ENCODE results near the gene MPRIP.

MPRIP gene

DNA sequence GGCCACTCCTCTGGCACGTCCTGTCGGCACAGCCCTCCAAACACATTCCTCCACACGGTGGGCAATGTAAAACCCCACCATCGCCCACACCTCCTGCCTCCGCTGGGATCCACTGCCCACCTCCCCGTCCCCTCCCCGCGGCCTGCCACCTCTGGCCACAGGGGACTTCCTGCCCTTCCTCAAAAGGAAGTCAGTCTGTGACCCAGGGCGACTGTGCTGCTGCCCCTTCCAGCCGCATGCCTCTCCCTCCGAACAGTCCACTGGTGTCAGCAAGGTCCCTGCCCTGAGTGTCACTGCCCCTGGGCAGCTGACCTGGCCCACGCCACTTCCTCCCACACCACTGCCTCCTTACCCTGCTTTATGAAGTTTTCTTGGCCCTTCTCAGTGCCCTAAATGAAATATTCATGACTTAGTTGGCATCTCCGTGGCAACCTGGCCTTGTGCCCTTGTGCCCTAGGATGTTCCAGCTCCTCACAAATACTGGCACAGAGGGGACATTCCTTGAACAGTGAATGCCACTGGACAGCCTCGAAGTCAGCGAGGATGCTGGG is 161.9 kb downstream of the MPRIP start:
- peak in 47 of 58 donors; percentile 17 to 83 (median 47) for DNase-seq

DNA sequence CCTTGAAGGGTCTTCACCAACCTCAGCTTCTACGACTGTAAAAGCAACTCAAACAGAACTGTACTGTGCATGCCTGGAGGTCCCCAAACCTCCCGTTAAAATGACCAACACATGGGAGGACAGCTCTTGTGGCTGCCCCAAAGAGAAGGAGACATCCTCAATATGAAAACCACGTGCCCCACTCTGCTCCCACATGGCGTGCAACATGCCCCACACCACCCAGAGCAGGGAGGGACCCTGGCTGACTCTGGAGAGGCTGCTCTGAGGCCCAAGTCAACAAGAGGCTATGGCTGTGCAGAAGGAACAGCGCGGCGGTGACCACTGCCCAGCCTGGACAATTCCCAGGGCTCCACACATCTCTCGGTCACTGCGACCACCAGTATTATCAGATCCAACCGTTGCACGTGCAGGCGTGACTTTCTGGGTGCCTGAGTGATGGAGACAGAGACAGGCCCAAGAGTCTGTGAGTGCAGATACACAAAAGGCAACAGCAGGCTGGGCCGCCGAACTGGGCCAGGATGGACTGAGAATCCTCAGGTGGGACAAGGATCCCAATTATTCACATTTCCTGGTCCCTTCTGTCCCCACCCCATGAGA is 162.5 kb downstream of the MPRIP start:
- peak in 1 of 58 donors; percentile 20 for DNase-seq

DNA sequence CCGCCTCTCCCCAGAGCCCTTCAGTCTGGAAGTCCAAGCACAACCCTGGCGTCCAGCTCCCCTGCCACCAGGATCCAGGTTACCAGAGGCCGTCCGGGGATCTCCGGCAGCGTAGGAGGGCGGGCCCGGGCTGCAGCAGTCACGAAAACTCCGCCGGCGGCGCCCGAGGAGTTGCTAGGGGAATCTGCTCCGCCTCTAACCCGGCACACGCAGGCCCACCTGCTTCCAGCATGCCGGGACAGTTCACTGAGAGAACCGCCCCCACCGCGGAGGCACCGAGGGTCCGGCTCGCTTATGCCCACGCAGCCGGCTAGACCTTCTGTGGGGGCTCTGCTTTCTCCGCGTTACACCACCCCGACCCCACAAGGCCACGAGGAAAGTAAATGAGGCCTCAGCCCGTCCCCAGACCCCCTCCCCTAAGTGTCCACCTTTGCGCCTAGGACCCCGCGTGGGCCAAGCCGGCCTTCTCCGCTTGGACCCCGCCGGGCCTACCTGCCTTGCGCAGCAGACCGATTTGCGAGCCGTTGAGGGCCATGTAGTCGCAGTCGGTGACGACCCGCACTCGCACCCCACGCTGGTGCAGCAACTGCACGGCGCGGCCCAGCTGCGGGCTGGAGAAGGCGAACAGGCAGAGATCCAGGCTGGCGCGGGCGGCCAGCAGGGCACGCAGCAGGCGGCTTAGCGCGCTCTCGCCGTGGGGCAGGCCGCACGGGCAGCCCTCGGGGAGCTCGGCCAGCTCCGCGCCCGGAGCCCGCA is 163.3 kb downstream of the MPRIP start:
- DNase-seq = peak in 12 of 58 donors; percentile 14 to 69 (median 30)

DNA sequence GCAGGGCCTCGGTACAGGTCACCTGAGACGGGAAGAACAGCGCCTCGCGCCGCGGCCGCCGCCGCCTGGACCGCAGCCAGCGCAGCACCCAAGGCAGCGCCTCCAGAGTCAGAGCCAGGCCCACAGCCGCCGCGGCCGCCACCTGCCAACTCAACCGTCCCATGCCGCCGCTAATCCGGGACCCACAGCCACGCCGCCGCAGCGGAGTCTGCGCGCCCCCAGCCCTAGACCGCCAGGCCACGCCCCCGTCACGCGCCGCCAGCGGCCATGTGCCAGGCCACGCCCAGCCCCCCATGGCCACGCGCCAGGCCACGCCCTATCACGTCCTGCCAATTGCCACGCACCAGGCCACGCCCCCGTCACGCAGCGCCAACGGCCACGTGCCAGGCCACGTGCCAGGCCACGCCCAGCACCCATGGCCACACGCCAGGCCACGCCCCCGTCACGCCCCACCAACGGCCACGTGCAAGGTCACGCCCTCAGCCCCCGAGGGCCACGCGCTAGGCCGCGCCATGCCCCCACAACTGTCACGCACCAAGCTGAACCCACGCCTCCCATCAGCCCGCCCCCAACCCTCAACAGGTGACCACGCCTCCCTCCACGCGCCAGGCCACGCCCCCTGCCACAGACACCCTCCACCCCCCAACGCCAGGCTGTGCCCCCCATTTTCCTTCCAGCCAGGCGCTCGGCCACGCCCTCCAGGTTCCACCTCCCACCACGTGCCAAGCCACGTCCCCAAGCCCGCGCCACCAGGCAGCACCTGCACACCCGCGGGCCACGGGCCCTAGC is 164.1 kb downstream of the MPRIP start, which contains the start of gene PLD6:
TSS of gene PLD6 (minus strand) at position 210 of the 789 bp plus-strand sequence. CDS start at position 163, 47 bp downstream.
- DNase-seq = peak in 49 of 58 donors; percentile 19 to 94 (median 55)

DNA sequence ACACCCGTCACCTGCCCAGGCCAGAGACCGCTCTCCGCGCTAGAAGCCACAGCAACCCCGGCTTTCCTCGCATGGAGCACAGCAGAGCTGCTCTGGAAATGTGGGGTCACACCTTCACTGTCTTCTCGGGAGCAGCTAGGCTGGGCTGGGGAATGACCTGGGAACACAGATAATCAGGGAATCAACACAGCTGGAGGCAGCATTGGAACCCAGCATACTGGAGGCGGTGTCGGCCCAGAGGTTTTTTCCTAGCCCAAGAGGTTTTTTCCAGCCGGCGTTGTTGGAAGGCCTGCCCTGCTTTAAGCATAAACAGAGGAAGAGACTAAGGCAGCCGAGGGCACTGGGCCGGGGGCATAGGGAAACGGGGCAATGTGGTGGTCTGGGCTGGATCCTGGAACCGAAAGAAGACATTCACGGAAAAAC is 164.7 kb downstream of the MPRIP start:
- DNase-seq = peak in 1 of 58 donors; percentile 56

DNA sequence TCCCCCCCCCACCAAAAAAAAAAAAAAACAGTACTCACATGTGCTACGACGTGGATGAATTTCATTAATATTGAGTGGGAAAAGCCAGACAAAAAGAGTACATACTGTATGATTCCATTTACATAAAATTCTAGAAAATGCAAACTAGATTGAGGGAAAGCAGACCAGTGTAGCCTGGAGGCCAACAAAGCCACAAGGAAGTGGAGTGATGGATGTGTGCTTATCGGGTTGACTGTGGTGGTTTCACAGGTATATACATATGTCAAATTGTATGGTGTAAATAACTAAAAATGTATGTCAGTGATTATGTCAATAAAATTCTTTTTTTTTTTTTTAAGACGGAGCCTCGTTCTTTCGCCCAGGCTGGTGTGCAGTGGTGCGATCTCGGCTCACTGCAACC is 165.7 kb downstream of the MPRIP start:
- DNase-seq = no peak

DNA sequence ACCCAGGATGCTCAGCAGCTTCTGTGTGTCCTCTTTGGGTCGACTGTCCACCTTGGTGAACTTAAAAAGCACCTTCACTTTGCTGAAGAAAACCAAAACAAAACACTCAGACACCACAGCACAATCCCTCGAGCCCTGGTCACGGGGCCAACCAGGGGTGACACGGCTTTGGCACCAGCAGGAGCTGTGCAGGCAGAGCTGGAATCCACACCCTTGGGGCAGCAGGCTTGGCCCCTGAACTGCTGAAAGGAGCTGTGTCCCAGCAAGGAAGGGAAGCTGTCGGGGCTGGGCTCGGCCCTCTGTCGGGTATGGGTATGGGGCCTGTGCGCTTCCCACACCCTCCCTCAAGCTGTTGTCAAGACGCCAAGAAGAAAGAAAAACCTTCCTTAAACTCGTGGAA is 171.5 kb downstream of the MPRIP start:
- DNase-seq = no peak

DNA sequence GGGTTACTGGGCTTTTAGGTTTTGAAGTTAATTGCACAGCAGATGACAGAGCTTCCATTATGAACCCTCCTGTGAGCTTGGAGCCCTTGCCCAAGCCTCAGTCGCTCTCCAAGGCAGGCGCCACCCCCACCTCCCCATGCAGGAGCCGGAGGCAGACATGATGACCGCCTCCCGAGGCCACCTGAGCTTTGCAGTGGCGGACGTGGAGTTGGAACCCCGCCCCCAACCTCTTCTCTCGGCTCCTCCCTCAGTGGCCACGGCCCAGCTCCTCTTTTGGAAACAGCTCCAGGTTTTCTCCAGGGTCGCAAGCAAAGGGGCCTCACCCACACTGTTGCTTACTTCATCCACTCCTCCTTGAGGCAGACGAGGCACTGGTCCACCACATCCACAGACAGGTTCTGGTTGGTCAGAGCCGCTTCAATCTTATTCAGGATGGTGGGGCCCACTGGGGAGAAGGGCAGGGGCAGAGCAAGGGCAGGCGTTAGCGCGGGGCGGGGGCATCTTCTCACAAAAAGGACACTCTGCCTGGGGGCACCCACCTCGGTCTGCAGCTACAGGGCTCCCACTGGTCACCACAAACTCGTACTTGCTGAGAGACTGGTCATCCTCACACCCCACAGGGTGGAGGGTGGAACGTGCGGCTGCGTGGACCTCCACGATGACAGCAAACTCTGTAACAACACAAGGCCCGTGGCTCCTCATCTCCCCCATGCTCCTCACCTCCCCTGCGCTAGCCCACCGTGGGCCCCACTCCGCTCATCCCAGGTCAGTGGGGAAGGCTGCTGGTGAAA is 172.6 kb downstream of the MPRIP start:
- DNase-seq = no peak

DNA sequence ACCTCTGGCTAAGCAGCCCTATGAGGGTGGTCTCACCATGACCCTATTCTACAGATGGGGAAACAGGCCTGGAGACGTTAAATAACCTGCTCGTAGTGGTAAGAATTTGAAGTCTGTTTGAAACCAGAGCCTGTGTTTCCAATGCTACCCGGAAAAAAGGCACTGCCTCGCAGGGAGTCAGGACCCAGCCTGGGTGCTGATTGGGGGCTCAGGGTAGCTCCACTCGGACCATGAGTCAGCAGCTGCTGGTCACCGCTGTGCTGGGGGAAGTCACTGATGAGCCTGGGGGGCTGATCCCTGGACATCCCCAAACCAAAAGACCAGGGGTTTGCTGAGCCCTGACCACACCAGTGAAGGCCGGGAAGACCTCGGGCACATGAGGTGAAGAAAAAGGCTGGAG is 173.3 kb downstream of the MPRIP start:
- DNase-seq = no peak

DNA sequence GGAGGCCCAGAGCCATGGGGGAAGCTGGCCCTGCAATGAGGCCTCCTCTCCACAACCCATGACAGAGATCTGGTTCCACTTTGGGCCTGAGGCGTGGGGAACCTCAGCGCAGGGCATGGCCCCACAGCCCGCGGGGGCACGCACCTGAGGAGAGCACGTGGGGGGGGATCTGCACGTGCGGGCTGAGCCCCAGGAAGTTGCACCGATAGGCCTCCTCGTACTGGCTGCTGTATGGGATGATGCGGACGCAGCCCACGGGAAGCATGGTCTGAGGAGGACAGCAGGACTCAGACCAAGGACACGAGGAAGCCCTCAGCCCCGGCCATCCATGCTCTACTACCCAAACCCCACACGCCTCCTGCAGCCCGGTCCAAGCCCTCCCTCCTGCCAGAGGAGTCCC is 174.0 kb downstream of the MPRIP start:
- no peak for DNase-seq

DNA sequence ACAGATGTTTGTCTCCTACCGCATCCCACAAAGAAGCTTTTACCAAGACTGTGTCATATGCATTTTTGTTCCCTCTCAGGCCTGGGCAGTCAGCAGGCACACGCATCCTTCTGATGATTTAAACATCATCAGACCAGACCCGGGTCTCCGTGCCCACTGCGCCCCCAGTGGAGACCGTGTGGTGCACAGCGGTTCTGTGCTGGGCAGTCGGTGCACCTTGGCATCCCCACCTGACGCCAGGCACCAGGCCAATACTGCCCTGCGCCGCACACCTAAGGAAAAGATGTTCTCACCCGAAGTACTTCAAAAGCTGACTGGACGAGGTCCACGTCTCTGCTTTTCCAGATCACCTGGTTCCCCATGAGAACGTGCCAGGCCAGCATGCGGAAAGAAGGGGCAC is 174.5 kb downstream of the MPRIP start:
- DNase-seq = no peak

DNA sequence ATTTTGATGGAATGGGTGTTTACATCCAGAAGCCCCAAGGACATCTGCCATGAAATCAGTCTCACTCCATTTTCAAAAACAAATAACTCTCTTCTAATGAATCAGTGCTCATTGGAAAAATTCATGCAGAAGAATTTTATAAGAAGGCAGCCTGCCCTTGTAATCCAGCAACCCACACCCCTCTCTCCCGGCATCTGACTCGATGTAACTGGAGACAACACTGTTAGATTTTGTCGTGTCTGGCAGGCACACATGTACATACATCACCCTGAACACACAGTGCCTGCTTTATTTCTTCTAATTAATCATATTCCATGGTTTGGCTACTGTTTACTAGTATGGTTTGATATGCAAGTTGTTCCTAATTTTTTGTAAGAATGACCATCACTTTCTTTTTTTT is 175.7 kb downstream of the MPRIP start:
- DNase-seq = no peak

DNA sequence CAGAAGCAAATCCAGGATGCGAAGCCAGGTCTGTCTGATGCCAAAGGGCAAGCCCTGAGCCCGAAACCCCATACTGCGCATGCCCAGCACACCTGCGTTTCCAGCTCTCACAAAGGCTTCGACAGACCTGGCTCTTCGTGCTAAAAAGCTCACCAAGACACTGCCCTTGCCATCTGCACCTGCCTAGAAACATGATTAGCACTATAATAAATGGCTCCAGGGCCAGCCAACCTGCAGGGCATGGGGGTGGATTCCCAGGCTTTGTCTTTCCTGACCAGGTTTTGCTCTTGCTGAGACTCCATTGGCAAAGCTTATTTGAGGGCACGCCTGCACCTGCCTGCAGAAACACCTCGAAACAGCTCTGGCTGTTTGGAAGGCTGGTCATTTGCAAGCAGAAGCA is 178.3 kb downstream of the MPRIP start:
- DNase-seq = no peak

DNA sequence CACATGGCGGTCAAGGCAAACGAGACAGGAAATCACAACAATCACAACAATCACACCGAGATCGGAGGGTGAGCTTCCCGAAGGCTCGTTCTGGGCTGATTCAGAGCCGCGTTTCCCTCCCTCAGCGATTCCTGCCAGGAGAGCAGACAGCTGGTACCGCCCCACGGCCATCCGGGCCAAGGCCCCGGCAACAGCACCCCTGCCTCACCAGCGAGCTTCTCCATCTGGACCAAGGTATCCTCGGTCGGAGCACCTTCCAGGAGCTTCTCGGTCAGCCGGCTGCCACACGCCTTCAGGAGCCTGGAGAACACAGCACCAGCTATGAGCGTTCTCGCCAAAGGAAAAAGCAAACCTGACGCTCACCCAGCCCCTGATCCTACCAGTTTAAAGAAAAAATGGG is 179.1 kb downstream of the MPRIP start:
- no peak for DNase-seq

DNA sequence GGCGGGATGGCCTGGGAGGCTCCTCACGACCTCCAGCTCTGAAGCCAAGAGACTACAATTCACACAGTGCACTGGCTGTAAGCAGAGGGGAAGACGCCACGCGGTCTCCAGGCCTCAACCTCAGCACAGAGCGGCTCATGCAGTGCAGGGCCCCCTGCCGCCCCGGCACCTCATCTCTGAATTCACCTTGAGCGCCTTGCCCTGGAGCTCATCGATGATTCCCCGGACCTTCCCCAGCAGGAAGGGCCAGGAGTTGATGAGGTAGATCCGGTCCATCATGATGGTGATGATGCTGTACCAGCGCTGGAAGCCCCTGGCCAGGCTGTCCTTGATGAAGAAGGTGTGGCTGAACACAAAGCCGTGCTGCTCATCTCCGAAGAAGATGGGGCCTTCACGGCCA is 181.5 kb downstream of the MPRIP start:
- no peak for DNase-seq

DNA sequence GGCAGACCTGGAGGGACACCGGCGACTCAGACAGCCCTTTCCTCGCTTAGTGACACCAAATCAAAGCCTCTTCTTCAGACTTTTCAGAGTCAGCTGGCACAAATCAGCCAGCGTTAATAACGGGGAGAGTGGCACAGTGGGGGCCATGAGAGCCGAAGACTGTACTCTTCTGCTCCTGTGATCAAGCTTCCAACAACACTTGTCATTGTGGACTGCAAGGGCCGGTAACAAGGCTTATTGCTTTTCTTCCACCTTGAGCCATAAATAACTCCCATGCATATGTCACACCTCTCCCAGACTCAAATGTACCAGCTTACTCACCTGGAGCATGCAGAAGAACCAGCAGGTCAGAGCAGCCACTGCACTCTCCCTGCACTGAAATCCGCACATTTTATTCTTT is 181.9 kb downstream of the MPRIP start:
- no peak for DNase-seq

DNA sequence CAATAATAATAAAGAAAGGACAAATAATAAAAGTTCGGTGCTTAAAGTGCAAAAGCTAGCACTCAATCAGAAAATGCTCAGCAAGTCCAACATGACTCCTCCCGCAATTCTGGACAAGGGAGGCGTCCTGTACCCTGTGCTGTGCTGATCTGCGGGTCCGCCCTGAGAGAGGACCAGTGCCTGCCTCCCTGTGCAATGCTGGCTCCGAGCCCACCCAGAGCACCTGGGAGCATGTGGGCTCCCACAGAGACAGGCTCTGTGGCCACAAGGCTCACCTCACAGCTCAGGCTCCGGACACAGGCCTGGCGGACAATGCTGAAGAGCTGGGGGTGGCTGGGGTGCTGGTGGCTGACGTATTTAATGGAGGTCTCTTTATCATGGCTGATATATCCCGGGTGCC is 183.6 kb downstream of the MPRIP start:
- no peak for DNase-seq

DNA sequence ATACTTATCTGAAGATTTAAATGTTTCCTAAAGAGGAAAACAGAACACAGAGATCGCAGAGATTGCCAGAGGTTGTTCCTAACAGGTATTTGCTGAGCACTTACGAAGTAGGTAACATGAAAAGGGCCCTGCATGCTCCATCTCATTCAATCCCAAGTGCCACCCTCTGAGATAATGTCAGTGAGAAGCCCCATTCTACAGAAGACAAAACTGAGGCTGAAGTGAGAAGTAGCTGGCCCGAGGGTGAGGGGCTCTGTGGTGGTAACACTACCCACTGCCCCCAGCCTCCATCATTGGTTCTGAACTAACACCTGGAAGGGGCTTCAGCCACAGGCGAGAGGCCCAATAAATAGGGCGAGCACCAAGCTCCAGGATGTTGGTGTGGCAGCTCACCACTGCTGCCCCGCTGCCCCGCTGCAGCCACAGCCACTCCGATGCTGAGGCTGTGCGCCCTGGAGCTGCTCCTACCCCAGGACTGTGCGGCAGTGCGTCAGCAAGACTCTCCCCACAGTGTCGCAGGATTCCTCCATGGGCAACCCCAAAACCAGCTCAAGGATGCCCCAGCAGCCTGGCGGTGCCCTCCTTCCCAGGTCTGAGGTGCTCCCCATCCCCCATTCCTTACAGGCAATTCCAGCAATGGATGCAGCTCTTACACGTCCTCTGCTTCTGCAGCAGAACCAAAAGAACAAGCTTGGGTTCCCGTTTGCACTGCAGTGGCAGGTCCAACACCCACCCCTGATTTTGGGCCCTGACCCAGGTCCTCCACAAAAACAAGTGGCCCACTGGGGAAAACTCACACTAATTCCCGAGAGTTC is 184.4 kb downstream of the MPRIP start:
- DNase-seq = no peak

DNA sequence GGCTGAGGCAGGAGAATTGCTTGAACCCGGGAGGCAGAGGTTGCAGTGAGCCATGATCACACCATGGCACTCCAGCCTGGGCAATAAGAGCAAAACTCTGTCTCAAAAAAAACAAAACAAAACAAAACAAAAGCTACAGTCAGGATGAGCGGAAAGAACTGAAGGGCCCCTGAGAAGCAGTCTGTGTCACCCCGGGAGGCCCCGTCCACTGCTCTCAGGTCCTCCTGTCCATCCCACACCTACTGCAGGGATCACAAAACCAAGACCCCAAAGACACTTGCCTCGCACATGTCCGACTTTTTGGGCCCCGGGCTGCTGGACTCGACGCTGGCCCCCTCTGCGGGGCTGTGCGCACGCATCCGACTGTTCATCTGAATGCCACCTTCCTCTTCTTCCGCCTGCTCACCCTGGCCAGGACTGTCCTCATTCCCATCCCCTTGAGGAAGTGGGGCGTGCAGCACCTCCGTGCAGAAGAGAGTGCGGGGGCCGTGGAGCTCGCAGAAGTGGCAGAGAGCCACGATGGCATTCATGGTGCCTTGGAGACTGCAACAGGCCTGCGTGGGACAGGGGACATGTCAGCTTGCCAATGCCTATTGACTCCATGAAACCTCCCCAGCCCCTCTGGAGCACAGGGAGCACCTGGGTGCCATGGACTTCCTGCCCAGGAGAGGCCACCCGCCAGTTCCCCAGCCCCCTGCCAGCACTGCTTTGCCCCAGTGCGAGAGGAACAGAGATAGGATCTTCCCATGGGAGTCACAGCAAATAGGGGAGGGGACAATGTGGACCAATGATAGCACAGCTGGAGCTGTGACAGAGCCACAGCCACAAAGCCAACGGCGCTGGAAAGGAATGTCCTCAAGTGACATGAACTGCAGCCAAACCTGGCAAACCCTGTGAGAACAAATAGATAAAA is 185.6 kb downstream of the MPRIP start:
- DNase-seq = peak in 14 of 58 donors; percentile 9 to 59 (median 28)

Data from anterior cingulate cortex (tissue), 58 donors.